Measurements from ENCODE around the gene CCDC90B. TPM values are rescaled to one million over a fixed set of nuclear protein-coding genes. Genes with fewer than 3 reads are reported as not detected.

The CCDC90B gene
- polyA plus RNA-seq, 1 donor (not counting 4 experiments of a cell fraction or from before 2014, with no cell fraction given): 46.9 TPM

GRCh38 chr11:83255366-83255765 lies 30.8 kb downstream of the CCDC90B start:
- FAIRE-seq: no peak
- H3K4me3 ChIP-seq (ENCODE audit: control insufficient read depth in 2 of 3, extremely low read depth in 1 of 3, insufficient read depth in 2 of 3, low read depth in 1 of 3, low read length in 3 of 3): no peak overlapping the region
- no peak for TF ChIP-seq EZH2 (IDR thresholded peaks at IDR 0.05; ENCODE audit: low read length)
- TF ChIP-seq, protein P1, sequence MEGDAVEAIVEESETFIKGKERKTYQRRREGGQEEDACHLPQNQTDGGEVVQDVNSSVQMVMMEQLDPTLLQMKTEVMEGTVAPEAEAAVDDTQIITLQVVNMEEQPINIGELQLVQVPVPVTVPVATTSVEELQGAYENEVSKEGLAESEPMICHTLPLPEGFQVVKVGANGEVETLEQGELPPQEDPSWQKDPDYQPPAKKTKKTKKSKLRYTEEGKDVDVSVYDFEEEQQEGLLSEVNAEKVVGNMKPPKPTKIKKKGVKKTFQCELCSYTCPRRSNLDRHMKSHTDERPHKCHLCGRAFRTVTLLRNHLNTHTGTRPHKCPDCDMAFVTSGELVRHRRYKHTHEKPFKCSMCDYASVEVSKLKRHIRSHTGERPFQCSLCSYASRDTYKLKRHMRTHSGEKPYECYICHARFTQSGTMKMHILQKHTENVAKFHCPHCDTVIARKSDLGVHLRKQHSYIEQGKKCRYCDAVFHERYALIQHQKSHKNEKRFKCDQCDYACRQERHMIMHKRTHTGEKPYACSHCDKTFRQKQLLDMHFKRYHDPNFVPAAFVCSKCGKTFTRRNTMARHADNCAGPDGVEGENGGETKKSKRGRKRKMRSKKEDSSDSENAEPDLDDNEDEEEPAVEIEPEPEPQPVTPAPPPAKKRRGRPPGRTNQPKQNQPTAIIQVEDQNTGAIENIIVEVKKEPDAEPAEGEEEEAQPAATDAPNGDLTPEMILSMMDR (optimal IDR thresholded peaks at IDR 0.05 in 1 of 3, IDR thresholded peaks at IDR 0.05 in 1 of 3, conservative IDR thresholded peaks at IDR 0.05 in 1 of 3; ENCODE audit: extremely low read depth in 1 of 3, insufficient read depth in 2 of 3, low read length in 3 of 3): no peak
- H3K27me3 ChIP-seq (ENCODE audit: control insufficient read depth, extremely low read depth, insufficient read depth, low read length): no peaks in the 10 kb centered on the region
- no peak overlapping the region for H2AFZ ChIP-seq (ENCODE audit: control insufficient read depth, low read length)
- H3K9me1 ChIP-seq (ENCODE audit: control insufficient read depth, extremely low read depth, insufficient read depth, low read length): no peaks in the 10 kb centered on the region
- no peak overlapping the region for H3K4me2 ChIP-seq (ENCODE audit: control insufficient read depth, extremely low read depth, insufficient read depth, low read depth, low read length)
- dilution Hi-C loops (cut with MboI; ENCODE audit: extremely low pct_ligation_motif_present, low sequenced_read_pairs): no loop called here
- no peak for DNase-seq (ENCODE audit: low read depth, low spot score)
- H3K27ac ChIP-seq (ENCODE audit: control insufficient read depth, insufficient read depth, low read length): no peak overlapping the region
- no peak overlapping the region for H3K9ac ChIP-seq (ENCODE audit: control insufficient read depth, extremely low read depth, insufficient read depth, low read length)
- no peaks in the 10 kb centered on the region for H4K20me1 ChIP-seq (ENCODE audit: control insufficient read depth, extremely low read depth, insufficient read depth, low read length)
- H3K9me3 ChIP-seq (ENCODE audit: control insufficient read depth, low read depth, low read length): no peaks in the 10 kb centered on the region
- no peaks in the 10 kb centered on the region for H3K79me2 ChIP-seq (ENCODE audit: control insufficient read depth, insufficient read depth, low read length)
- H3K36me3 ChIP-seq (ENCODE audit: control insufficient read depth in 2 of 2, extremely low read depth in 1 of 2, insufficient read depth in 2 of 2, low read length in 2 of 2): peaks cover 3 to 4% of the 10 kb centered on the region in 2 experiments
- no peaks in the 10 kb centered on the region for H3K4me1 ChIP-seq (ENCODE audit: control insufficient read depth, extremely low read depth, insufficient read depth, low read length)

DNA sequence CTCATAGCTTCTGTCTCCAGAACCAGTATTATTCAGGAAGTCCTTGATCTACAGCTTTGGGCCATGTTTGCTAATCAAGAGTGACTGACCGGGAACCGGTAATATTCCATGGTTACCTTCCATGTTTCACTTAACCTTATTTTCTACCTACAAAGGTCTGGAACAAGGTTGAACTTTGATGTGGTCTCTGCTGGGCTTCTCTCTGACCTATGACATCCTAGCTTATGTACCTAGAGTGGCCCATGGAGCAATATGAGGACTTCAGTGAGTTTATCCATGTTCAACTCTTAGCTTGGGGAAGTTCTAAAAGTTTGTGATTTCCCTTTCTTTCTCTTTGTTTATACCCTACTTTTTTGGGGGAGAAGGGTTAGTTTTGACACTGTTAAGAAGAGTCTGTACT lies 33.2 kb downstream of the CCDC90B start:
- H3K4me3 ChIP-seq (ENCODE audit: control insufficient read depth in 2 of 3, extremely low read depth in 1 of 3, insufficient read depth in 2 of 3, low read depth in 1 of 3, low read length in 3 of 3): no peak overlapping the region
- no peak overlapping the region for H3K27ac ChIP-seq (ENCODE audit: control insufficient read depth, insufficient read depth, low read length)

More for the DNA sequence above, 33.2 kb downstream of the CCDC90B start:
- no peak for TF ChIP-seq EZH2 (IDR thresholded peaks at IDR 0.05; ENCODE audit: low read length)
- TF ChIP-seq, protein P1 (optimal IDR thresholded peaks at IDR 0.05 in 1 of 3, IDR thresholded peaks at IDR 0.05 in 1 of 3, conservative IDR thresholded peaks at IDR 0.05 in 1 of 3; ENCODE audit: extremely low read depth in 1 of 3, insufficient read depth in 2 of 3, low read length in 3 of 3): no peak
- no peak overlapping the region for H3K4me2 ChIP-seq (ENCODE audit: control insufficient read depth, extremely low read depth, insufficient read depth, low read depth, low read length)
- dilution Hi-C loops (cut with MboI; ENCODE audit: extremely low pct_ligation_motif_present, low sequenced_read_pairs): no loop called here
- H3K9me1 ChIP-seq (ENCODE audit: control insufficient read depth, extremely low read depth, insufficient read depth, low read length): no peaks in the 10 kb centered on the region
- H3K36me3 ChIP-seq (ENCODE audit: control insufficient read depth in 2 of 2, extremely low read depth in 1 of 2, insufficient read depth in 2 of 2, low read length in 2 of 2): peaks cover 2 to 3% of the 10 kb centered on the region in 2 experiments
- FAIRE-seq (no peak), DNase-seq (ENCODE audit: low read depth, low spot score) (no peak)
- no peaks in the 10 kb centered on the region for H3K27me3 ChIP-seq (ENCODE audit: control insufficient read depth, extremely low read depth, insufficient read depth, low read length)
- H4K20me1 ChIP-seq (ENCODE audit: control insufficient read depth, extremely low read depth, insufficient read depth, low read length): no peaks in the 10 kb centered on the region
- H3K9me3 ChIP-seq (ENCODE audit: control insufficient read depth, low read depth, low read length): no peaks in the 10 kb centered on the region
- H3K9ac ChIP-seq (ENCODE audit: control insufficient read depth, extremely low read depth, insufficient read depth, low read length): no peak overlapping the region
- no peaks in the 10 kb centered on the region for H3K4me1 ChIP-seq (ENCODE audit: control insufficient read depth, extremely low read depth, insufficient read depth, low read length)
- H3K79me2 ChIP-seq (ENCODE audit: control insufficient read depth, insufficient read depth, low read length): no peaks in the 10 kb centered on the region
- H2AFZ ChIP-seq (ENCODE audit: control insufficient read depth, low read length): no peak overlapping the region

All from keratinocyte (primary cell).